Neural cell (in vitro differentiated cells): ENCODE results near the gene PCMTD2.

Source experiments
- CTCF ChIP-seq: fragments of 450-650 bp; IDR thresholded peaks from 2 replicates; pipeline ENCODE4 v1.5.1; 2014; ENCODE audit warnings: antibody characterized with exemption, mild to moderate bottlenecking, moderate library complexity; ENCODE audit not compliant: poor library complexity, severe bottlenecking
- EP300 ChIP-seq: fragments of 450-650 bp; conservative IDR thresholded peaks from 2 replicates; pipeline ENCODE4 v1.6.1; 2014; ENCODE audit warnings: antibody characterized with exemption, mild to moderate bottlenecking, moderate library complexity; ENCODE audit not compliant: poor library complexity, severe bottlenecking
- EZH2 ChIP-seq: fragments of 200-600, 300-800 bp; shearing (Covaris generic), sonication (generic); IDR thresholded peaks from 2 replicates; pipeline ENCODE4 v1.6.1; 2014; ENCODE audit warnings: antibody characterized with exemption, low read length, borderline replicate concordance, mild to moderate bottlenecking; ENCODE audit not compliant: insufficient read depth, poor library complexity, severe bottlenecking
- MXI1 ChIP-seq: fragments of 450-650 bp; conservative IDR thresholded peaks from 2 replicates; pipeline ENCODE4 v1.6.1; 2014; ENCODE audit warnings: antibody characterized with exemption, mild to moderate bottlenecking; ENCODE audit not compliant: poor library complexity, severe bottlenecking
- REST ChIP-seq: IDR thresholded peaks from 2 replicates; pipeline ENCODE4 v1.6.1; 2012; ENCODE audit warnings: borderline replicate concordance

- TF ChIP-seq CTCF = no peak
- TF ChIP-seq REST = no peak
- no peak for TF ChIP-seq EZH2
- TF ChIP-seq EP300 = no peak
- TF ChIP-seq MXI1 = no peak
These were observed 782 bp upstream of the PCMTD2 start for GRCh38 chr20:64254571-64255360.
